OCI-LY7 (cell line): ENCODE results near the gene SSBP2. TPM values are rescaled to one million over a fixed set of nuclear protein-coding genes. Genes with fewer than 3 reads are reported as not detected.

Experiments used
- BruUV-seq: library from RNA; stranded (reverse); fragments of 400-500 nt; replicated peaks from 2 replicates; lab custom pipeline; 2021; lab: Mats Ljungman, UMichigan
- CTCF ChIA-PET: fragments of 300-600 bp; sonication (Branson Sonifier 250); formaldehyde crosslinking; loops from one replicate; lab custom pipeline; 2022; ENCODE audit warnings: antibody characterized with exemption; ENCODE audit not compliant: unreplicated experiment; lab: Charles Lee
- POLR2A ChIA-PET: fragments of 300-600 bp; sonication (Branson Sonifier 250); formaldehyde crosslinking; loops from one replicate; lab custom pipeline; 2022; ENCODE audit warnings: antibody characterized with exemption; lab: Charles Lee
- DNase-seq: peaks from one replicate; pipeline ENCODE4 v3.0.0-alpha.2; 2015; ENCODE audit warnings: low spot score
- H2AFZ ChIP-seq: fragments of 200-600 bp; sonication (generic), shearing (Covaris generic); 2 replicates; pipeline ENCODE4 v1.6.1; 2014; ENCODE audit warnings: mild to moderate bottlenecking, antibody characterized with exemption, low read length, moderate library complexity
- H3K27ac ChIP-seq: fragments of 200-600 bp; sonication (generic); 2 replicates; pipeline ENCODE4 v1.5.1; 2014; ENCODE audit warnings: mixed run types, low read depth, mild to moderate bottlenecking, moderate library complexity, low read length, inconsistent platforms; ENCODE audit not compliant: poor library complexity, severe bottlenecking
- H3K36me3 ChIP-seq: fragments of 200-600 bp; sonication (generic); 2 replicates; pipeline ENCODE4 v1.6.1; 2014; ENCODE audit warnings: mild to moderate bottlenecking, antibody characterized with exemption, low read length, moderate library complexity, mixed read lengths; ENCODE audit not compliant: insufficient read depth
- H3K4me1 ChIP-seq: fragments of 200-600 bp; sonication (generic); 2 replicates; pipeline ENCODE4 v1.5.1; 2014; ENCODE audit warnings: mild to moderate bottlenecking, low read length; ENCODE audit not compliant: insufficient read depth, poor library complexity, severe bottlenecking
- H3K4me2 ChIP-seq: fragments of 200-600 bp; sonication (generic); 2 replicates; pipeline ENCODE4 v1.6.1; 2014; ENCODE audit warnings: mild to moderate bottlenecking, low read length
- H3K4me3 ChIP-seq: fragments of 200-600 bp; sonication (generic); 2 replicates; pipeline ENCODE4 v1.5.1; 2014; ENCODE audit warnings: mild to moderate bottlenecking, low read depth, low read length; ENCODE audit not compliant: poor library complexity, severe bottlenecking
- H3K79me2 ChIP-seq: fragments of 200-600 bp; sonication (generic); 2 replicates; pipeline ENCODE4 v1.6.1; 2016; ENCODE audit warnings: low read depth, mild to moderate bottlenecking, low read length, moderate library complexity, mixed read lengths; ENCODE audit not compliant: insufficient read depth
- H3K9me2 ChIP-seq: fragments of 200-600 bp; sonication (generic); 2 replicates; pipeline ENCODE4 v1.6.1; 2016; ENCODE audit warnings: mild to moderate bottlenecking, low read length, mixed read lengths; ENCODE audit not compliant: insufficient read depth
- H3K9me3 ChIP-seq: fragments of 200-600 bp; sonication (generic); 2 replicates; pipeline ENCODE4 v1.6.1; 2014; ENCODE audit warnings: mild to moderate bottlenecking, mixed run types, low read length, mixed read lengths
- H4K20me1 ChIP-seq: fragments of 200-600 bp; sonication (generic); 2 replicates; pipeline ENCODE4 v1.6.1; 2014; ENCODE audit warnings: mild to moderate bottlenecking, antibody characterized with exemption, low read length, moderate library complexity, mixed read lengths; ENCODE audit not compliant: insufficient read depth
- CTCF ChIP-seq: fragments of 200-600 bp; sonication (generic); conservative IDR thresholded peaks from 2 replicates; pipeline ENCODE4 v1.5.1; 2014; ENCODE audit warnings: mild to moderate bottlenecking, antibody characterized with exemption, low read length, moderate library complexity, mixed read lengths
- EZH2phosphoT487 ChIP-seq: fragments of 200-600 bp; sonication (generic); IDR thresholded peaks from 2 replicates; pipeline ENCODE4 v1.6.1; 2018; ENCODE audit warnings: low read depth, borderline replicate concordance, mild to moderate bottlenecking, mixed run types, antibody characterized with exemption, low read length, moderate library complexity, mixed read lengths
- intact Hi-C: fragments of 100-400 bp; cut with micrococcal nuclease; formaldehyde crosslinking; loops from one replicate; pipeline ENCODE4 v1.10.0; 2022; ENCODE audit not compliant: unreplicated experiment
- total RNA-seq, 2 experiments: library from RNA; depleted of rRNA in 1 of 2; stranded (reverse); fragments of >200 nt in 1 of 2; shearing (Covaris generic) in 1 of 2; gene quantifications; 2 replicates each; pipeline ENCODE4 v1.2.3, GENCODE V29; 2014 to 2022

SSBP2 gene
- total RNA-seq, 2 experiments from 2014 or later: 140 to 172 TPM

- H4K20me1 ChIP-seq: no peaks in the 10 kb centered on the region
- intact Hi-C loops: loop anchor here (5.0 kb wide), 3 partner anchors 410 to 740 kb away; no protein-coding TSS in a partner anchor
- H3K27ac ChIP-seq: no peak overlapping the region
- no peak for DNase-seq
- no peaks in the 10 kb centered on the region for H3K79me2 ChIP-seq
- ChIA-PET CTCF (no interaction called here), POLR2A (no interaction called here)
- BruUV-seq: no TSS peak
- no peaks in the 10 kb centered on the region for H3K9me2 ChIP-seq
- no peak overlapping the region for H3K4me2 ChIP-seq
- H3K4me1 ChIP-seq: peaks cover 13% of the 10 kb centered on the region
- TF ChIP-seq EZH2phosphoT487 (no peak), CTCF (no peak)
- no peak overlapping the region for H3K4me3 ChIP-seq
- H2AFZ ChIP-seq: no peak overlapping the region
- H3K9me3 ChIP-seq: no peaks in the 10 kb centered on the region
- peaks cover 36% of the 10 kb centered on the region for H3K36me3 ChIP-seq
Measured at GRCh38 chr5:81427566-81427965, 323.3 kb downstream of the SSBP2 start.

- TF ChIP-seq CTCF (no peak), EZH2phosphoT487 (no peak)
- Histone ChIP-seq H3K27ac (peak overlapping the region; percentile 24), H2AFZ (no peak overlapping the region)
Measured at GRCh38 chr5:81426359-81427030, 324.4 kb downstream of the SSBP2 start.

GRCh38 chr5:81425569-81425968 is 325.3 kb downstream of the SSBP2 start:
- DNase-seq: peak; percentile 75
- CTCF ChIA-PET: interaction anchor here (0.6 kb wide), 1 partner anchor 746 kb away, joined by 3 read pairs; no protein-coding TSS in a partner anchor

More at GRCh38 chr5:81426359-81427030, 324.4 kb downstream of the SSBP2 start:
- Histone ChIP-seq H3K4me3 (no peak overlapping the region), H3K79me2 (no peaks in the 10 kb centered on the region), H3K9me2 (no peaks in the 10 kb centered on the region), H3K9me3 (no peaks in the 10 kb centered on the region), H3K4me1 (peaks cover 13% of the 10 kb centered on the region), H3K36me3 (peaks cover 46% of the 10 kb centered on the region), H4K20me1 (no peaks in the 10 kb centered on the region), H3K4me2 (no peak overlapping the region)
- intact Hi-C loops: loop anchor here (5.0 kb wide), 3 partner anchors 411 to 741 kb away; no protein-coding TSS in a partner anchor
- no peak for DNase-seq
- no TSS peak for BruUV-seq
- POLR2A ChIA-PET: interaction anchor here (0.9 kb wide), 1 partner anchor 305 kb away, joined by 3 read pairs; no protein-coding TSS in a partner anchor
- CTCF ChIA-PET: no interaction called here

More at GRCh38 chr5:81425569-81425968, 325.3 kb downstream of the SSBP2 start:
- Histone ChIP-seq H3K27ac (peak overlapping the region; percentile 24), H3K36me3 (peaks cover 48% of the 10 kb centered on the region), H3K9me2 (no peaks in the 10 kb centered on the region), H3K9me3 (no peaks in the 10 kb centered on the region), H3K4me2 (no peak overlapping the region), H2AFZ (no peak overlapping the region), H3K79me2 (no peaks in the 10 kb centered on the region), H3K4me1 (peaks cover 13% of the 10 kb centered on the region), H4K20me1 (no peaks in the 10 kb centered on the region), H3K4me3 (no peak overlapping the region)
- TF ChIP-seq EZH2phosphoT487: no peak
- peak; percentile 91 for TF ChIP-seq CTCF
- POLR2A ChIA-PET: interaction anchor here (0.8 to 0.9 kb wide), 2 partner anchors 306 to 426 kb away, joined by 3 to 5 read pairs; no protein-coding TSS in a partner anchor
- BruUV-seq: no TSS peak
- intact Hi-C loops: loop anchor here (1.0 to 5.0 kb wide), 5 partner anchors 326 to 799 kb away; partner anchors contain the start of gene SSBP2
